Measurements from ENCODE around the gene SNX27. TPM values are rescaled to one million over a fixed set of nuclear protein-coding genes. Genes with fewer than 3 reads are reported as not detected.

Gene SNX27
- total RNA-seq, 1 donor from 2014 or later = 50.0 TPM

DNA sequence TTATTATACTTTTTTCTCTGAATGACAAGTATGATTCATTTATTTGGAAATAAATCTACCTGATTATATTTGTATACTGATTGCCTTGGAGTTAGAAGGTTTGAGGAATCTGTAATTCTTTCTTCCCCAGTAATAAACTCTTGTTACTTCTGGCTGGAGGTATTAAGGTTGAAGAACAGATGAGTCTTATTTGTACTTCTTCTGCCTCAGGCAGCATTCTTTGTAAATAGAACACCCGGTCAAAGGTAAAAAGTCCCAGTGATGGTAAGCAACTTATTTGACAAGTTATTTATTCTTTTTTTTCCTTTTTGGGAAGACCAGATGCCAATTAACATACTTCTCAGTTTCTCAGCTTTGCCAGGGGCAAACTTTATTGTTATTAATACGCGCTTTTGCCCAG lies 12.9 kb downstream of the SNX27 start:
- TF ChIP-seq, protein P1, sequence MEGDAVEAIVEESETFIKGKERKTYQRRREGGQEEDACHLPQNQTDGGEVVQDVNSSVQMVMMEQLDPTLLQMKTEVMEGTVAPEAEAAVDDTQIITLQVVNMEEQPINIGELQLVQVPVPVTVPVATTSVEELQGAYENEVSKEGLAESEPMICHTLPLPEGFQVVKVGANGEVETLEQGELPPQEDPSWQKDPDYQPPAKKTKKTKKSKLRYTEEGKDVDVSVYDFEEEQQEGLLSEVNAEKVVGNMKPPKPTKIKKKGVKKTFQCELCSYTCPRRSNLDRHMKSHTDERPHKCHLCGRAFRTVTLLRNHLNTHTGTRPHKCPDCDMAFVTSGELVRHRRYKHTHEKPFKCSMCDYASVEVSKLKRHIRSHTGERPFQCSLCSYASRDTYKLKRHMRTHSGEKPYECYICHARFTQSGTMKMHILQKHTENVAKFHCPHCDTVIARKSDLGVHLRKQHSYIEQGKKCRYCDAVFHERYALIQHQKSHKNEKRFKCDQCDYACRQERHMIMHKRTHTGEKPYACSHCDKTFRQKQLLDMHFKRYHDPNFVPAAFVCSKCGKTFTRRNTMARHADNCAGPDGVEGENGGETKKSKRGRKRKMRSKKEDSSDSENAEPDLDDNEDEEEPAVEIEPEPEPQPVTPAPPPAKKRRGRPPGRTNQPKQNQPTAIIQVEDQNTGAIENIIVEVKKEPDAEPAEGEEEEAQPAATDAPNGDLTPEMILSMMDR (IDR thresholded peaks at IDR 0.05; ENCODE audit: unreplicated experiment) = no peak
- DNase-seq (ENCODE audit: low spot score, unreplicated experiment) = no peak
- Mint-ChIP-seq H3K9me3 (ENCODE audit: low read depth) (no peaks in the 10 kb centered on the region), H3K27me3 (no peaks in the 10 kb centered on the region), H3K36me3 (ENCODE audit: insufficient read depth) (peaks cover 4% of the 10 kb centered on the region), H3K4me1 (ENCODE audit: low read depth) (peaks cover 12% of the 10 kb centered on the region), H3K4me3 (ENCODE audit: low read depth) (no peak overlapping the region), H3K27ac (no peak overlapping the region)

DNA sequence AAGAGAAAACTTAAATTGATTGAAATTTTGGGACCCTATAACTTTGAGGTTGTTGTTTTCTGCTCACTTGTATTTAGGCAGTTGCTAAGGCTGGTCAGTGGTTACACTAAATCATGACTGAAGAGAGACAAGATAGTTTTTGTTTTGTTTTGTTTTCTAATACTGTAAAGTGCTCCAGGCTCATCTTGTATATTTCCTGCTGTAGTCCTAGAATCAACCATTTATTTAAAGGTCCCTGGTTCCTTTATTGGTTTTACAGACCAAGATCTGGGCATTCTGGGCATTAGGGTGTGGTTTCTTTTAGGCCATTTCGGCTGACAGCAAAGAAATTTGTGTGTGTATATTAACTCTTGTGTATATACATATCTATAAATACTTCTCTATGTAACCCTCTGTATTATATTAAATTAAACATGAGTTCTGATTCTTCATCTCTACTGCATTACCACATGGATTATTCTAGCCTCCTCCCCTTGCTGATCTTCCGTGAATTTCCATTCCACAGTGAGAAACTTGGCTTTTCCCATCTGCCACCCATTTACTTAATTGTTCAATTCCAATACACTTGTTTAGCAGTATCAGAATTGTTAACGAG lies 15.0 kb downstream of the SNX27 start:
- peaks cover 6% of the 10 kb centered on the region for H3K36me3 Mint-ChIP-seq (ENCODE audit: insufficient read depth)
- no peak overlapping the region for H3K27ac Mint-ChIP-seq
- no peaks in the 10 kb centered on the region for H3K9me3 Mint-ChIP-seq (ENCODE audit: low read depth)
- H3K4me3 Mint-ChIP-seq (ENCODE audit: low read depth) = no peak overlapping the region
- TF ChIP-seq, protein P1 (IDR thresholded peaks at IDR 0.05; ENCODE audit: unreplicated experiment) = no peak
- no peaks in the 10 kb centered on the region for H3K4me1 Mint-ChIP-seq (ENCODE audit: low read depth)
- no peaks in the 10 kb centered on the region for H3K27me3 Mint-ChIP-seq
- DNase-seq (ENCODE audit: low spot score, unreplicated experiment) = no peak

DNA sequence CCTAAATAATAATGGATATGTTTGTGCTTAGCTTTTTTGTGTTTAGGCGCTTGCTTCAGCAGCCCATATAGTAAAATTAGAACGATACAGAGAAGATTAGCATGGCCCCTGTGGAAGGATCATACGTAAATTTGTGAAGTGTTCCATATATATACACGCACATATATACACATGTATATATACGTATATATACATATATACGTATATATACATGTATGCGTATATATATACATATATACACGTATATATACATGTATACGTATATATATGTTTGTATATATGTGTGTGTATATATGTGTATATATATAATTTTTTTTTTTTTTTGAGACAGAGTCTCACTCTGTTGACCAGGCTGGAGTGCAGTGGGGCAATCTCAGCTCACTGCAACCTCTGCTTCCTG lies 17.4 kb downstream of the SNX27 start:
- Mint-ChIP-seq H3K9me3 (ENCODE audit: low read depth) (no peaks in the 10 kb centered on the region), H3K27me3 (no peaks in the 10 kb centered on the region), H3K4me3 (ENCODE audit: low read depth) (no peak overlapping the region), H3K36me3 (ENCODE audit: insufficient read depth) (peaks cover 7% of the 10 kb centered on the region), H3K4me1 (ENCODE audit: low read depth) (no peaks in the 10 kb centered on the region), H3K27ac (no peak overlapping the region)
- TF ChIP-seq, protein P1 (IDR thresholded peaks at IDR 0.05; ENCODE audit: unreplicated experiment) = no peak
- DNase-seq (ENCODE audit: low spot score, unreplicated experiment) = no peak

DNA sequence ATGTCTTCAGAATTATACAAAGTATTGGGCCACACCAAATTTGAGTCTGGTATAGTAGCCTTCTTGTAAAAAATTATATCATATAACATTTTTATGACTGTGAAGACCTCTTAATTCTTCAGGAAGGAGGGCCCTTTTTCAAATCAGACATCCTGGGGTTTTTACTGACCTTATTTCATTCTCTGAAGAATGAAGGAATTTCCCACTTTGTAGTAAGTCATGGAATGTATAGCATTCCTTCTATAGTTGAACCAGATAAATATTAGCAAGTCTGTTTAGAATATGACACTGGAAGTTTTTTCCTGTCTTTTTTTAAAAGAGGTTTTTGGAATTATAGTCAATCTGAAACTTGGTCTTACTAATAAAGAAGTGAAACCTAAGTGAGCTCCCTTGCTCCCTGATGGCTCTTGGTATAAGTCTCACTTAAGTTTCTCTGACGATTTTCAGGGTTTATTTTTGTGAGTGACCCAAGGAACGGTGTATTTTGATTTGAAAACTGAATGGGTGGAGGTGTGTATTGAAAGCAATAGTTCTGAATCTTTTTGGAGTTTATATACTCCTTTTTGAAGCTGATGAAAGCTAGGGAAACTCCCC lies 23.7 kb downstream of the SNX27 start:
- no peaks in the 10 kb centered on the region for H3K9me3 Mint-ChIP-seq (ENCODE audit: low read depth)
- peaks cover 25% of the 10 kb centered on the region for H3K4me1 Mint-ChIP-seq (ENCODE audit: low read depth)
- no peaks in the 10 kb centered on the region for H3K27me3 Mint-ChIP-seq
- H3K4me3 Mint-ChIP-seq (ENCODE audit: low read depth) = no peak overlapping the region
- H3K36me3 Mint-ChIP-seq (ENCODE audit: insufficient read depth) = peaks cover 3% of the 10 kb centered on the region
- TF ChIP-seq, protein P1 (IDR thresholded peaks at IDR 0.05; ENCODE audit: unreplicated experiment) = no peak
- DNase-seq (ENCODE audit: low spot score, unreplicated experiment) = no peak
- H3K27ac Mint-ChIP-seq = peak overlapping the region; percentile 3

DNA sequence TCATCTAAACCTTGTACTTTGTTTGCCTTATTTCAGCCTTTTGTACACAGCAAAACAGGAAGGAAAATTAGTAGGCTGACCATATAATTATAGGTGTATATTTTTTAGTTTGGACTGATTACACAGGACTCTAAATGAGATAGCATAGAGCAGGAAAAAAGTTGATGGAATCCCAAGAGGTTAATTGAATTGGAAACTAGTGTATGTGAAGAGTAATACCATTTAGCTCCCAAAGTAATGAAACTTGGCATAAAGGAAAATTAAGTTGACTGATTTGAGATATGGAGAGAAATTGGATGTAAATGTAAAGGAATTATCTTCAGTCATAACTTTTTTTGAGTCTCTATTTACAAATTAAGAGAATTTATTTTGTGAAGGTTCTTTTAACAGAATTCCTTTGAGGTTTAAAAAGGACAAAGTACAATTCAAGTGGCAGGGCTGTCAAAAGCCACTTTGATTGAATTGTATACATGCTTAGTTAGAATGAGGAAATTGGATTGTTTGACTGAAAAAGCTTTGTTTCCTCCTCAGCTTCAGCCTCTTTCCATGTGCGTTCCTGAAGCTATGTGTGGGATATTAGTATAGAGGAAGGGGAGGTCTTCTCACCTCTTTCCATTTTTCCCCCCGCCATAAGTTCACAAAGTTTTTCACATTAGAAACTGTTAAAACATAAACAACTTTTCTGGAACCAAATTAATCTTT lies 26.4 kb downstream of the SNX27 start:
- TF ChIP-seq, protein P1 (IDR thresholded peaks at IDR 0.05; ENCODE audit: unreplicated experiment) = no peak

More for the DNA sequence above, 26.4 kb downstream of the SNX27 start:
- H3K27me3 Mint-ChIP-seq = no peaks in the 10 kb centered on the region
- H3K4me1 Mint-ChIP-seq (ENCODE audit: low read depth) = peaks cover 28% of the 10 kb centered on the region
- DNase-seq (ENCODE audit: low spot score, unreplicated experiment) = no peak
- H3K27ac Mint-ChIP-seq = peak overlapping the region; percentile 65
- H3K36me3 Mint-ChIP-seq (ENCODE audit: insufficient read depth) = peaks cover 7% of the 10 kb centered on the region
- no peaks in the 10 kb centered on the region for H3K9me3 Mint-ChIP-seq (ENCODE audit: low read depth)
- H3K4me3 Mint-ChIP-seq (ENCODE audit: low read depth) = peak overlapping the region; percentile 3

Measured in progenitor cell of endocrine pancreas (in vitro differentiated cells).